ENCODE results near the gene MTHFSD. TPM values are rescaled to one million over a fixed set of nuclear protein-coding genes. Genes with fewer than 3 reads are reported as not detected.
A peak's percentile ranks its signal among the peaks of the same experiment; 100 is the strongest.

MTHFSD gene
- total and polyA plus RNA-seq, 10 donors, result 9.1 to 32.1 (median 18.0) TPM

DNA sequence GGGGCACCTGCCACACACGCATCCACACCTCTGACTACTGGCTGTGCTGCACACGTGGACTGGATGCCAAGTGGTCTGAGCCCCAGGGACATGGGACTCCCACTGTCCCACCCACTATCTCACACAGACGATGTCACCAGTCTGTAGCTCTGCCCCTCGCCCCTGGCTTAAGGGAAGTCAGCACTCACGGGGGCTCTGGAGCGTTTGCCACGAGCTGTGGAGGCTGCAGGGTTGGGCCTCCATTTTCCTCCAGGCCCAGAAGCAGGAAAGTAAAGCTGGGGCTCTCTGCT, 22.6 kb downstream of the MTHFSD start:
- Histone ChIP-seq H3K27me3 (replicated peaks in 1 of 7) (no peaks in the 10 kb centered on the region), H3K36me3 (peaks cover 0 to 90% (median 34%) of the 10 kb centered on the region in 6 donors), H3K4me3 (no peak overlapping the region), H3K4me1 (no peaks in the 10 kb centered on the region), H3K27ac (no peak overlapping the region), H3K9me3 (no peaks in the 10 kb centered on the region)
- no peak for TF ChIP-seq POLR2A (IDR thresholded peaks at IDR 0.05)
- TF ChIP-seq CTCF (IDR thresholded peaks at IDR 0.05 in 8 of 11, conservative IDR thresholded peaks at IDR 0.05 in 3 of 11), result no peak
- TF ChIP-seq POLR2AphosphoS5 (IDR thresholded peaks at IDR 0.05), result no peak
- no peak for DNase-seq
- WGBS, 5 donors, result 84 to 99% (median 90%) methylated on average over 6 to 7 of the region's 7 CpGs
- intact Hi-C loops (cut with DNase I; ENCODE audit: low total_unique reads), result no loop called here

- 93 to 95% (median 94%) methylated on average over 22 to 49 of the region's 49 CpGs for WGBS, 5 donors
These were observed 23.2 kb downstream of the MTHFSD start for GRCh38 chr16:86531641-86532525.

GRCh38 chr16:86531191-86531545, 23.9 kb downstream of the MTHFSD start:
- 81 to 93% (median 91%) methylated on average over 7 of the region's 7 CpGs for WGBS, 5 donors
- H3K27ac ChIP-seq, result no peak overlapping the region
- DNase-seq, result no peak
- no peaks in the 10 kb centered on the region for H3K27me3 ChIP-seq (replicated peaks in 1 of 7)
- no peak overlapping the region for H3K4me3 ChIP-seq
- H3K9me3 ChIP-seq, result no peaks in the 10 kb centered on the region
- no peak for TF ChIP-seq POLR2A (IDR thresholded peaks at IDR 0.05)
- no peak for TF ChIP-seq POLR2AphosphoS5 (IDR thresholded peaks at IDR 0.05)
- no peak for TF ChIP-seq CTCF (IDR thresholded peaks at IDR 0.05 in 8 of 11, conservative IDR thresholded peaks at IDR 0.05 in 3 of 11)
- intact Hi-C loops (cut with DNase I; ENCODE audit: low total_unique reads), result no loop called here
- peaks cover 0 to 77% (median 25%) of the 10 kb centered on the region in 6 donors for H3K36me3 ChIP-seq
- H3K4me1 ChIP-seq, result no peaks in the 10 kb centered on the region

More at GRCh38 chr16:86531641-86532525, 23.2 kb downstream of the MTHFSD start:
- TF ChIP-seq POLR2A (IDR thresholded peaks at IDR 0.05), result no peak
- no peak for TF ChIP-seq CTCF (IDR thresholded peaks at IDR 0.05 in 8 of 11, conservative IDR thresholded peaks at IDR 0.05 in 3 of 11)
- peak in 1 of 3 donors; percentile 31 for TF ChIP-seq POLR2AphosphoS5 (IDR thresholded peaks at IDR 0.05)
- Histone ChIP-seq H3K27me3 (replicated peaks in 1 of 7) (no peaks in the 10 kb centered on the region), H3K27ac (no peak overlapping the region), H3K36me3 (peaks cover 0 to 84% (median 30%) of the 10 kb centered on the region in 6 donors), H3K4me3 (no peak overlapping the region), H3K9me3 (no peaks in the 10 kb centered on the region), H3K4me1 (no peaks in the 10 kb centered on the region)
- DNase-seq, result no peak
- intact Hi-C loops (cut with DNase I; ENCODE audit: low total_unique reads), result no loop called here

Data from spleen (tissue), 11 donors.